ENCODE data around the gene MON1A.
"Not testable (repeated sequence)": the region's sequence is repeated elsewhere in the genome, so short reads cannot be mapped to it uniquely, and the experiment has no call there.

MON1A gene

GRCh38 chr3:49929291-49930167 lies at the start of gene MON1A:
MON1A (minus strand) TSS chr3:49929811; CDS start chr3:49913346, 16,465 bp downstream.
- DNase-seq (ENCODE audit: low spot score): peak; percentile 81

- DNase-seq (ENCODE audit: low spot score): no peak
These were observed 47.3 kb upstream of the MON1A start for GRCh38 chr3:49976942-49977341.

- peak; percentile 17 for DNase-seq (ENCODE audit: low spot score)
These were observed 43.0 kb upstream of the MON1A start for GRCh38 chr3:49972656-49973055.

- no peak for DNase-seq (ENCODE audit: low spot score)
These were observed 38.7 kb upstream of the MON1A start for GRCh38 chr3:49968346-49968745.

GRCh38 chr3:49967291-49967690 lies 37.7 kb upstream of the MON1A start:
- no peak for DNase-seq (ENCODE audit: low spot score)

GRCh38 chr3:49966233-49966942 lies 36.8 kb upstream of the MON1A start:
- DNase-seq (ENCODE audit: low spot score): no peak

GRCh38 chr3:49955636-49956035 lies 26.0 kb upstream of the MON1A start:
- no peak for DNase-seq (ENCODE audit: low spot score)

GRCh38 chr3:49952924-49953323 lies 23.3 kb upstream of the MON1A start:
- DNase-seq (ENCODE audit: low spot score): no peak

GRCh38 chr3:49942651-49943050 lies 13.0 kb upstream of the MON1A start:
- DNase-seq (ENCODE audit: low spot score): no peak

- DNase-seq (ENCODE audit: low spot score): no peak
These were observed 11.1 kb upstream of the MON1A start for GRCh38 chr3:49940667-49941249.

- peak; percentile 96 for DNase-seq (ENCODE audit: low spot score)
These were observed 10.5 kb upstream of the MON1A start, which contains the start of gene RBM6 for GRCh38 chr3:49939858-49940666. RBM6 (plus strand) TSS chr3:49940150; CDS start chr3:49962642, 22,492 bp downstream.

- DNase-seq (ENCODE audit: low spot score): no peak
These were observed 7.5 kb upstream of the MON1A start for GRCh38 chr3:49937090-49937489.

- DNase-seq (ENCODE audit: low spot score): not testable (repeated sequence)
These were observed 2.7 kb upstream of the MON1A start for GRCh38 chr3:49932281-49932680.

- DNase-seq (ENCODE audit: low spot score): peak; percentile 60
These were observed 1.3 kb upstream of the MON1A start for GRCh38 chr3:49930922-49931321.

- no peak for DNase-seq (ENCODE audit: low spot score)
These were observed 618 bp upstream of the MON1A start for GRCh38 chr3:49930168-49930690.

GRCh38 chr3:49928481-49929017 lies 1.1 kb downstream of the MON1A start:
- DNase-seq (ENCODE audit: low spot score): no peak

GRCh38 chr3:49927798-49928197 lies 1.8 kb downstream of the MON1A start:
- DNase-seq (ENCODE audit: low spot score): no peak

GRCh38 chr3:49926117-49926728 lies 3.4 kb downstream of the MON1A start:
- DNase-seq (ENCODE audit: low spot score): no peak

- no peak for DNase-seq (ENCODE audit: low spot score)
These were observed 4.1 kb downstream of the MON1A start for GRCh38 chr3:49925485-49925884.

GRCh38 chr3:49924683-49925082 lies 4.9 kb downstream of the MON1A start:
- no peak for DNase-seq (ENCODE audit: low spot score)

All from HuH-7 (cell line).